Measurements from ENCODE around the gene ZNF511.

ZNF511 gene

DNA sequence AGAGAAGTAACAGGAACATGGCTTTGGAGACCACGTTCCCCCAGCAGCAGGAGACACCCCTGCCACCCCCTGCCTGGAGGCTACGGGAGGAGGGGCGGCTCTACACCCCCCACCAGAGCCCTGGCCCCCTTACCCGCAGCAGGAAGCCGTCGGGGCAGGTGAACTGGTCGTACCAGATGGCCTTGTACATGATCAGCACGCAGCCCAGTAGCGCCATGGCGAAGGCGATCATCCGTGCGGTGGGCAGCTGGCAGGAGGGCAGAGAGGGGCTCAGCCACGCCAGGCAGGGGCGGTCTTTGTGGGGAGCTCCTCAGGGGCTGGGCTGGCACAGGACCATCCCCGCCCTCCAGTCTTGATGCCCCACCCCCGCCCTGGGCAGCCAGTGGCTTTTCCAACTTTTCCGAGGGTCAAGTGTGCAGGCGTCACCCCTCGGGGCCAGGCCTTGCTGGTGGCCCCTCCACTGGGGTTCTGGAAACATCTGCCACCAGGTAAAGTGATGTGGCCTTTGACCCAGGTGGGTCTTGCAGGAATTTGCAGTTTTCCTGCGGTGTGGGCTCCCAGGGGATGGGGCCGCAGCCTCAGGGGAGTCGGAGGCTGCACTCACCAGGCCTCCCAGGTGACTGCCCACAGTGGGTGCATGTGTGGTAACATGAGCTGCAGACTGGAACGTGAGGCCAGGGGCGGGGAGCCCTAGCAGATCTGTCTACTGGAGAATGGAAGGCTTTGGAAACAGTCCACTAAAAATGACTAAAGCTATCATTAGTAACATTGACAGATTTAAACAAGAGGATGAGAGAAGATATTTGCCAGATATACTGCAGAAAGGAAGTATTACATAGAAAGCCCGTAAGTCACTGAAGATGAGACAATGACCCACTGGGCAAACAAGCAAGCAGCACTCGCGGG, 18.3 kb downstream of the ZNF511 start:
- Mint-ChIP-seq H3K4me1 (peaks cover 5% of the 10 kb centered on the region), H3K36me3 (ENCODE audit: insufficient read depth) (peaks cover 6% of the 10 kb centered on the region), H3K4me3 (no peak overlapping the region), H3K9me3 (no peaks in the 10 kb centered on the region), H3K27me3 (peaks cover 33% of the 10 kb centered on the region), H3K27ac (ENCODE audit: low read depth) (no peak overlapping the region)
- no peak for DNase-seq (ENCODE audit: low spot score in 2 of 2)
- no peak for ATAC-seq (replicated peaks; ENCODE audit: extremely low read depth, poor library complexity, severe bottlenecking)

DNA sequence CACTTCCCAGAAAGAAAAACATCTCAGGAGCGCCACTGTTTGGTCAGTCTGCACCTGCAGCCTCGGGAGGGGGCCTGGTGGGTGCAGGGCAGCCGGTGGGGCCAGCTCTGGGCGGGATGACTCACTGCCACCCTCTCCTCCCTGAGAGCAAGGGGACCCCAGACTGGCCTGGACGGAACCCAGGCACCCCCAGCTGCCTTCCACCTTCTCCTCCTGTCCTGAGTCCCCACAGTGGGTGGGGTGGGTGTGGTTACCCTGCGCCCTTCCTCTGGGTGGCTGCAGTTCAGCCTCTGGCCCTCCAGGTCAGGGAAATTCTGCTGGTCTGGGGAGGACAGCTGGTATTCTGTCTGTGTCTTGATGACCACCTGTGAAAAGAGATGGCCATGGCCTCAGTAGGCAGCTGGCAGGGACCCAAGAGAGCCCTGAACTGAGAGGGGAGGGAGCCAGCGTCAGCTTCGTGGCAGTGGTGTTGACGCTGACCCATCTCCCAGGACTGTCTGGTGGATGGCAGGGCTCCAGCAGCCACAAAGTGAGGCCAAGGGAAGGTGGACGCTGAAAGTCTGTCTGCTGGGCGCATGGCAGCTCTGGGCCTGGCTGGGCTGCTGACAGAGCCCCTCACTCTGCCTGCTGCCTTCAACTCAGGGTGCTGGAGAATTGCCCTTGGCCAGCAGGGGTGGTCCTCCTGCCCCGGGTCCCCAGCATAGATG, 19.1 kb downstream of the ZNF511 start:
- no peak overlapping the region for H3K27ac Mint-ChIP-seq (ENCODE audit: low read depth)
- H3K4me3 Mint-ChIP-seq = no peak overlapping the region
- H3K9me3 Mint-ChIP-seq = no peaks in the 10 kb centered on the region
- H3K4me1 Mint-ChIP-seq = peaks cover 5% of the 10 kb centered on the region
- no peak for ATAC-seq (replicated peaks; ENCODE audit: extremely low read depth, poor library complexity, severe bottlenecking)
- no peak for DNase-seq (ENCODE audit: low spot score in 2 of 2)
- H3K27me3 Mint-ChIP-seq = peaks cover 33% of the 10 kb centered on the region
- H3K36me3 Mint-ChIP-seq (ENCODE audit: insufficient read depth) = peaks cover 6% of the 10 kb centered on the region

DNA sequence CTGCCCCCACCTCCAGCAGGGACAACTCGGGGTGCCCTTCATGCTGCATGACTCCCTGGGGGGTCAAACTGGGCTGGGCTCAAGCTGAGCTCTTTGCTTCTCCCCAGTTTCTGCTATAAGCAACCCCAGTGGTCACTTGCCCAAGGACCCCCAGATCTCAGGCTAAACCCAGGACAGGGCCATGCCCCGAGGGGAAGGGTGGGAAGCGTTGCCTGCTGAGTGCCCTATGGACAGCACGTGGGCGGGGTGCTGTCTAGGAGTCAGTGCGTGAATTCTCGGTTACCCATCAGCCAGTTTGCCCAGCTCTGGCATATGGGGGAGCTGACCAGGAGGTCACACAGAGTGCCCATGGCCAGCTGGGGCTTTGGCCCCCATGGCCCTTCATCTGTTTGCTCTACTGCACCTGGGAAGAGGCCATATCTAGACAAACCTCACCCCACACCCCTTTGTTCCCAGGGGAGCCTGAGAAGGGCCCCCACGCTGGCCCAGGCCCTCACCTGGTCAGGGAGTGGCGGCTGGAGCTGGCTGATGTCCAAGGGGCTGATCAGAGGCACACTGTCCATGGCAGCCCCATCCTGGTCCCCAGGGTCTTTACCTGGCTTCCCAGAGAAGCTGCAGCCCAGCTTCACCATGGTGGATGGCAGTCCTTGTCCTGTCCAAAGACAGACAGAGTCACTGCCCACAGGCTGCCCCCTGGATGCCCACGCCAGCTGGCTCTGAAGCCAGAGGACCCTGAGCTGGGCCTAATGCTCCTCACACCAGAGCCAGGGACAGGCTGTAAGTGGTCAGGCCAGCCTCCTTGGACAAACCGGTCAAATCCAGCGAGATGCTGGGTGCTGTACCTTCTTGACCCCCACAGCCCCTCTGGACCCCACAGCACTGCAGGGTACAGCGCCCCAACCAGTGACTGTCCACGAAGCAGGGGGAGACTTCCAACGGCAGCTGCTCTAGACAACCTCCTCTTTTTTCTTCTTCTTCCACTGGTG, 19.9 kb downstream of the ZNF511 start:
- ATAC-seq (replicated peaks; ENCODE audit: extremely low read depth, poor library complexity, severe bottlenecking) (no peak), DNase-seq (ENCODE audit: low spot score in 2 of 2) (no peak)
- no peak overlapping the region for H3K4me3 Mint-ChIP-seq
- H3K4me1 Mint-ChIP-seq = peaks cover 5% of the 10 kb centered on the region
- H3K36me3 Mint-ChIP-seq (ENCODE audit: insufficient read depth) = peaks cover 6% of the 10 kb centered on the region
- H3K27me3 Mint-ChIP-seq = peaks cover 33% of the 10 kb centered on the region
- no peaks in the 10 kb centered on the region for H3K9me3 Mint-ChIP-seq
- H3K27ac Mint-ChIP-seq (ENCODE audit: low read depth) = no peak overlapping the region

DNA sequence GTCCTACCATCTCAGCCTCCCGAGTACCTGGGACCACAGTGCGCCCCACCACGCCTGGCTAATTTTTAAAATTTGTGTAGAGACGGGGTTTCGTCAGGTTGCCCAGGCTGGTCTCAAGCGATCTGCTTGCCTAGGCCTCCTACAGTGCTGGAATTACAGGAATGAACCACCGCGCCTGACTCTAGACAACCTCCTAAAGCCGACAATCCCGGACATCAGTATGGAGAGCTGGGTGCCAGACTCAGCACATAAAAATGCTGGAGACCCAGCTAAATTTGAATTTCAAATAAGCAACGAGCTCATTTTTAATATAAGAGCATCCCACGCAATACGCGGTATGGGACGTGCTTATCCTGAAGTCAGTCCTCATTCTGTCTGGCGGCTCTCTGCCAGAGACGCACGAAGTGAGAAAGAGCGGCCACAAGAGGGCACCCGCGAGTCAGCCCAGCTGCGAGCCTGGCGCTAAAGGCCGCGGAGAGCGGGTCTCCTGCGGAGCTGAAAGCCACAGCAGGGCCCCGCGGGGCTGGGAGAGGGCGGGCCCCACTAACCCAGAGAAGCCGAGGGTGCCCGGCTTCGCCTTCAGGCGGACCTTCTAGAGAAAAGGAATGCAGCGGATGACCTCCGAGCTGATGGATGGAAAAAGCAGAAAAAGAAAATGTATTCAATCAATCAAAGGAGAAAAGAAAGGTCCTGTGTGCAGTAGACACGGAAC, 20.9 kb downstream of the ZNF511 start:
- Mint-ChIP-seq H3K27ac (ENCODE audit: low read depth) (no peak overlapping the region), H3K9me3 (no peaks in the 10 kb centered on the region), H3K27me3 (peaks cover 33% of the 10 kb centered on the region), H3K4me1 (peaks cover 6% of the 10 kb centered on the region), H3K36me3 (ENCODE audit: insufficient read depth) (peaks cover 6% of the 10 kb centered on the region), H3K4me3 (peak overlapping the region; percentile 66)
- ATAC-seq (replicated peaks; ENCODE audit: extremely low read depth, poor library complexity, severe bottlenecking) (peak; percentile 77), DNase-seq (ENCODE audit: low spot score in 2 of 2) (peak; percentile 72 to 83)

DNA sequence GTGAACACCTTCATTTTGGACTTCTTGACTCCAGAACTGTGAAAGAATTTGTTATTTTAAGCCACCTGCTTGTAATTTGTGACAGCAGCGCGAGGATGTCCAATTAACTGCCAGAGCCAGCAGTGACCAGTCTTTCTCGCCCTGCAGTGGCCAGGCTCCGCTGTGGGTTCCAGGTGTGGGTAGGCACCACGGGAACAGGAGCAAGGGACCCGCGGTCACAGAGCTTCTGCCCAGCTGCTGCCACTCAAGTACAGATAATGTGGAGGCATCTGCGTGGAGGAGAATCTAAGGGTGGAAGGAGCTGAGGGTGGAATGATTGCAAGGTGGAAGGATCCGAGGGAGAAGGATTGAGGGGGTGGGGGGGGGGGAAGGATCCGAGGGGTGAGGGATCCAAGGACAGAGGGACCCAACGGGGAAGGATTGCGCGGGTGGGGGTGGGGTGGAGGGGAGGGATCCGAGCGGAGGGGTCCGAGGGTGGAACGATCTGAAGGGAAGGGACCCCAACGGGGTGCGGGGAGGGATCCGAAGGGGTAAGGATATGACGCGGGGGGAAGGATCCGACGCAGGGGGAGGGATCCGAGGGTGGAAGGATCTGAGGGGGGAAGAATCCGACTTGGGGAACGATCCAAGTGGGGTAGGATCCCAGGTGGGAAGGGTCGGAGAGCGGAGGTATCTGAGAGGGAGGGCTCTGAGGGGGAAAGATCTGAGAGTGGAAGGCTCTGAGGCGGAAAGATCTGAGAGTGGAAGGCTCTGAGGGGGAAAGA, 24.4 kb downstream of the ZNF511 start:
- Mint-ChIP-seq H3K4me3 (peak overlapping the region; percentile 6), H3K27ac (ENCODE audit: low read depth) (peak overlapping the region; percentile 52), H3K36me3 (ENCODE audit: insufficient read depth) (peaks cover 16% of the 10 kb centered on the region), H3K4me1 (peaks cover 9% of the 10 kb centered on the region), H3K9me3 (no peaks in the 10 kb centered on the region), H3K27me3 (peaks cover 10% of the 10 kb centered on the region)
- no peak for DNase-seq (ENCODE audit: low spot score in 2 of 2)
- ATAC-seq (replicated peaks; ENCODE audit: extremely low read depth, poor library complexity, severe bottlenecking) = no peak

DNA sequence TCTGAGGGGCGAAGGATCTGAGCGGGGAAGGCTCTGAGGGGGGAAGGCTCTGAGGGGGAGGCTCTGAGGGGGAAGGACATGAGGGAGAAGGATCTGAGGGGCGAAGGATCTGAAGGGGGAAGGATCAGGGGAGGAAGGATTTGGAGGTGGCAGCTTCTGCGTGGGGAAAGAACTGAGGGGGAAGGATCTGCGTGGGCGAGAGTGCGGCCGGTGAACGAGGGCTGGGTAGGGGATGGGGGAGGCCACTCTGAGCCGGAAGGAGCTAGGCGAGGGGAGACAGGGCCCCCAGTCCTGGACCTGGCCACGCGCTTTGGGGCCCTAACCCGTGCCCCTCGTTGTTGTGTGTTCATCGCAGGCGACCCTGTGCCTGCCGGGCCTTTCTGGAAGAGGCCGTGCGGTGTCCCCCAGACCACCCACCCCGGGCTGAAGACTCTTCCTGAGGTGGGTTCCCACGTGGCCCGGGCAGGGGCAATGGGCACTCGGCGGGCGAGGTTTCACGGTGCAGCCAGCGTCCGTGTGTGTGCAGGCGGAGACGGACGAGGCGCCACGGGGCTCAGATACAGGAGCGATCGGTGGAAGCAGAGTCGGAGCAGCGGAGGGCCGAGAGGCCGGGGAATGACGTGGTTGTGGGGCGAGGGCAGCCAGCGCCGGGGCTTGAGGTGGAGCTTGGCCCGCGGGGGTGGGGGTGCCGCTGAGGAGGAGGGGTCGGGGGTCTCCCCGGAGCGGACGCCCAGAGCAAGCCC, 26.0 kb downstream of the ZNF511 start:
- peaks cover 8% of the 10 kb centered on the region for H3K4me1 Mint-ChIP-seq
- H3K27ac Mint-ChIP-seq (ENCODE audit: low read depth) = peak overlapping the region; percentile 93
- peak overlapping the region; percentile 73 for H3K4me3 Mint-ChIP-seq
- H3K27me3 Mint-ChIP-seq = peaks cover under 1% of the 10 kb centered on the region
- no peak for DNase-seq (ENCODE audit: low spot score in 2 of 2)
- peak; percentile 10 for ATAC-seq (replicated peaks; ENCODE audit: extremely low read depth, poor library complexity, severe bottlenecking)
- no peaks in the 10 kb centered on the region for H3K9me3 Mint-ChIP-seq
- peaks cover 16% of the 10 kb centered on the region for H3K36me3 Mint-ChIP-seq (ENCODE audit: insufficient read depth)

DNA sequence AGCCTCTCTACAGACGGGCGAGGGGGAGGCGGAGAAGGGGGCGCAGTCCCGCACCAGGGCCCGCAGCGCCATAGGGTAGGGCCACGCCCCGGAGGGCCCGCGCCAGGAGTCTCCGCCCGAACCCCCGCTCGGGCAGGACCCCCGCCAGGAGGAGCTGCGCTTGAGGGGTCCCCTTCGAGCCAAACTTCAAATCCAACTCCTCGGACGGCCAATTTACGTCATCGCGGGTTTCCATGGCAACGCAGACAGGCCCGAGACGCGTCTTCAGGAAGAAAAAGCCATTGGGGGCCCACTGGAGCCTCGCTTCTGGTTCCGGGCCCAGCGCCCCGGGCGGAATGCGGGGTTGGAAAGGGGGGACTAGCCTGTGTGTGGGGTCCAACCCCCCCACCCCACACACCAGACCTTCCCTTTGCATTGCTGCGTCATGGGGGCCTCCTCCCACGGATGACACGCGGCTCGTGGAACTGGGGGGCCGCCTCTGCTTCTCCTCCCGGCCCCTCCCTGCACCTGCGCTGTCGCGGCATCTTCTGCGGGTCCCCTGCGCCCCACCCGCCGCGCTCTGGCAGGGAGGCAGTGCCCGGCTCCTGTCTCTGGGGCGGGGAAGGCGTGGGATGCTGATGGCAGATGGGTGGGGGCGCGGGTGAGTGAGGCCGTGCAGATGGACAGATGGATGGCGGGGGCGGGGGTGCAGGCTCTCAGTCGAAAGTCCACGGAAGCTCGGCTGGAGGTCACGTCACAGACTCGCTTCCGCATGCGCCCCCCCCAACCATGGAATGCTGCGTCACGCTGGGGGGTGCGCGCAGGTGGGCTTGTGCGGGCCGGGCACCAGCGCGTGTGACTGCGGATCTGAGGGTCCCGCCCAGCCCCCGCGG, 26.8 kb downstream of the ZNF511 start:
- H3K9me3 Mint-ChIP-seq = no peaks in the 10 kb centered on the region
- H3K27me3 Mint-ChIP-seq = no peaks in the 10 kb centered on the region
- peak; percentile 82 to 85 for DNase-seq (ENCODE audit: low spot score in 2 of 2)
- peaks cover 16% of the 10 kb centered on the region for H3K36me3 Mint-ChIP-seq (ENCODE audit: insufficient read depth)
- peak; percentile 44 for ATAC-seq (replicated peaks; ENCODE audit: extremely low read depth, poor library complexity, severe bottlenecking)
- peak overlapping the region; percentile 73 for H3K4me3 Mint-ChIP-seq
- peak overlapping the region; percentile 93 for H3K27ac Mint-ChIP-seq (ENCODE audit: low read depth)
- peaks cover 4% of the 10 kb centered on the region for H3K4me1 Mint-ChIP-seq

DNA sequence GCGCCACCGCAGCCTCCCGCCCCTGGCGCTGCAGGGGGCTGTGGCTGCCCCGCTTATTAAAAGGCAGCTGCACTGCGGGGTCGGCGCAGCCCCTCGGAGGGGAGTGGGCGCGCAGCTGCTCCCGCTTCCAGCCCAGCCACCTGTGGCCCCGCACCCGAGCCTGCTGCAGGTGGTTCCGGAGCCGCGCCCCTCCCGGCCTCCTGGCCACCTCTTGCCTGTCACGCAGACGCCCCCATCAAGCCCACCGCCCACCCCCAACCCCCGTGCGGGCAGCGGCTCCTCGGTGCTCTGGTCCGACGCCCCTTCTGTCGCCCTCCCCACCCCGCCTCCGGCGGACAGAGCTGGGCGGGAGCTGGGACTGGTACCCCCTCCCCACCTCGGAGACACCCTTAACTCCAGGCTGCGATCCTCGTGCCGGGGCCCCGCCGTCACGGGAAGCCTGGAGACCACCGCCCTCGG, 27.4 kb downstream of the ZNF511 start:
- Mint-ChIP-seq H3K9me3 (no peaks in the 10 kb centered on the region), H3K27me3 (no peaks in the 10 kb centered on the region), H3K4me1 (peaks cover 4% of the 10 kb centered on the region), H3K4me3 (peak overlapping the region; percentile 73), H3K27ac (ENCODE audit: low read depth) (peak overlapping the region; percentile 93), H3K36me3 (ENCODE audit: insufficient read depth) (peaks cover 14% of the 10 kb centered on the region)
- DNase-seq (ENCODE audit: low spot score in 2 of 2) (no peak), ATAC-seq (replicated peaks; ENCODE audit: extremely low read depth, poor library complexity, severe bottlenecking) (no peak)

DNA sequence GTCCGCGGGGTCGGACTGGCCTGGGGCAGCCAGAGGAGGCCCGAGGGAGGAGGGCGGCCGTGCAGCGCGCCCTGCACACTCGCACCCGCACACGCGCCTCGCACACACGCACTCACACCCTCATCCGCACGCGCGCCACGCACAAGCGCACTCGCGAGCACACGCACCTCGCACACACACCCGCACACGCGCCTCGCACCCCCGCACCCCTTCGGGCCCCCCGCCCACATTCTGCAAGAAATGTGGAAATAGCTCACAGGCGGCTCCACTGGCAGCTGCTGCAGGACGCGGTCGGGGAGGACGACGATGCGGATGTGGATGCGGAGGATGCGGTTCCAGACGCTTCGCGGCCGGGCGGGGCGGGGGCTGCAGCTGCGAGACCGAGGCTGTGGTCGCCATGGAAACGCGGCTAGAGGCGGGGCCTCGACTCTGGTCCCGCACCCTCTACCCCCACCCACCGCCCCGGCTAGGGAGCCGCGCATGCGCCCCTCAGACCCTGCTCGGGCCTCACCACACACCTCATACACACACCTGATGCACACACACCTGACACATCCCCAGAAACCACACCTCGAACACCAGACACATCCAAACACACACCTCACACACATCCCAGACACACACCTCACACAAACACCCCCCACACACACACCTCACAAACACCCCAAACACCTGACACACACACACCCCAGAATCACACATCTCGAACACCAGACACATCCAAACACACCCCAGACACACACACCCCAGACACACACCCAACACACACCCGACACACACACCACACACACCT, 28.1 kb downstream of the ZNF511 start, which contains the start of gene CALY:
TSS of gene CALY (minus strand) at position 320 of the 793 bp plus-strand sequence. CDS start 7,907 bp downstream, outside the sequence.
- peaks cover 12% of the 10 kb centered on the region for H3K36me3 Mint-ChIP-seq (ENCODE audit: insufficient read depth)
- peak; percentile 85 to 88 for DNase-seq (ENCODE audit: low spot score in 2 of 2)

More for the DNA sequence above, 28.1 kb downstream of the ZNF511 start, which contains the start of gene CALY:
- peak; percentile 54 for ATAC-seq (replicated peaks; ENCODE audit: extremely low read depth, poor library complexity, severe bottlenecking)
- peaks cover 4% of the 10 kb centered on the region for H3K4me1 Mint-ChIP-seq
- H3K27me3 Mint-ChIP-seq = peaks cover 3% of the 10 kb centered on the region
- peak within 1 kb of the TSS; percentile 73 for H3K4me3 Mint-ChIP-seq
- H3K9me3 Mint-ChIP-seq = no peaks in the 10 kb centered on the region
- peak within 1 kb of the TSS; percentile 93 for H3K27ac Mint-ChIP-seq (ENCODE audit: low read depth)

All from central memory CD8-positive, alpha-beta T cell (primary cell).